Heart left ventricle (tissue), 13 donors: ENCODE data around the gene PRKN.

Source experiments
- POLR2A ChIP-seq, 2 donors: fragments of 450-650 bp; IDR thresholded peaks; one replicate each; pipeline ENCODE4 v1.6.1; 2017; ENCODE audit warnings: antibody characterized with exemption in 2 of 2, mild to moderate bottlenecking in 2 of 2, moderate library complexity in 2 of 2
- TF ChIP-seq, protein P1 (sequence below), 12 donors: fragments of 200-600 bp; sonication (generic) in 4 of 12; IDR thresholded peaks; one replicate each; pipeline versions ENCODE4 v1.5.0 to v1.8.0; 2018 to 2022; ENCODE audit warnings: antibody characterized with exemption in 12 of 12, mild to moderate bottlenecking in 5 of 12
- donor health status: ischemic (EF 13 %, LVEDD 7.1; RV severe dilation, severe dysfunction).
- donor health status: DM: no; HTN: yes; CAD: no.
- donor health status: DM: no; HTN: no; CAD: no.
- donor health status: ischemic (EF 25% LVEDD 6.9; RV normal size, moderate dysfunction).
- donor health status: ischemic (EF 25% LVEDD 5.7; RV mildly dilated, moderate dysfunction).
- donor health status: ischemic (EF 35%, LVEDD 5.7; RV mildly dilated, moderate dysfunction).
- donor health status: nonischemic (EF 11% LVEDD 7.7; RV severe dilation, severe dysfunction).
- donor health status: DM: yes; HTN: yes; CAD: no.
- donor health status: PGD.
- donor health status: ischemic (EF 29% LVEDD 5.4; RV normal size, mild dysfunction).
- donor health status: nonischemic (EF 23%, LVEDD 6.1; RV moderate dilation, normal function).

DNA sequence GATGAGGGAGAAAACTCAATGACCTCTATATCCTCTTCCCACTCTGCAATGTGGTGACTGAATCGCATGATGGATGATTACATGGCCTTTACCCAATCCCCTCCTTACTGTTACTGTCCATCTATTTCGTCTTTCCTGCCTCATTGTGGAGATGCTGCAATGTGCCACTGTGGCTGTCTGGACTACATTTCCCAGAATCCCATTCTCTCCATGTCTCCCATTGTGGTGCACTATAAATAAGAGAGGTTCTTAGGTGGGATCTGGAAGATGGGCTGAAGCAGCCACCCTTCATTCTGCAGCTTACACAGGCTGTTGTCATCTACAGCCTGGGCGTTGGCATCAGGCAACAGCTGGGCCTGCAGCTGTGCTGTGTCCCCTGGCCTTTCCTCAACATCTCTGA lies 233.6 kb downstream of the PRKN start:
- TF ChIP-seq, protein P1, sequence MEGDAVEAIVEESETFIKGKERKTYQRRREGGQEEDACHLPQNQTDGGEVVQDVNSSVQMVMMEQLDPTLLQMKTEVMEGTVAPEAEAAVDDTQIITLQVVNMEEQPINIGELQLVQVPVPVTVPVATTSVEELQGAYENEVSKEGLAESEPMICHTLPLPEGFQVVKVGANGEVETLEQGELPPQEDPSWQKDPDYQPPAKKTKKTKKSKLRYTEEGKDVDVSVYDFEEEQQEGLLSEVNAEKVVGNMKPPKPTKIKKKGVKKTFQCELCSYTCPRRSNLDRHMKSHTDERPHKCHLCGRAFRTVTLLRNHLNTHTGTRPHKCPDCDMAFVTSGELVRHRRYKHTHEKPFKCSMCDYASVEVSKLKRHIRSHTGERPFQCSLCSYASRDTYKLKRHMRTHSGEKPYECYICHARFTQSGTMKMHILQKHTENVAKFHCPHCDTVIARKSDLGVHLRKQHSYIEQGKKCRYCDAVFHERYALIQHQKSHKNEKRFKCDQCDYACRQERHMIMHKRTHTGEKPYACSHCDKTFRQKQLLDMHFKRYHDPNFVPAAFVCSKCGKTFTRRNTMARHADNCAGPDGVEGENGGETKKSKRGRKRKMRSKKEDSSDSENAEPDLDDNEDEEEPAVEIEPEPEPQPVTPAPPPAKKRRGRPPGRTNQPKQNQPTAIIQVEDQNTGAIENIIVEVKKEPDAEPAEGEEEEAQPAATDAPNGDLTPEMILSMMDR (IDR thresholded peaks at IDR 0.05), result no peak
- no peak for TF ChIP-seq POLR2A (IDR thresholded peaks at IDR 0.05)
